ENCODE measurements around the gene CTDP1.

The CTDP1 gene

GRCh38 chr18:79733135-79733701 lies 53.6 kb downstream of the CTDP1 start:
- Histone ChIP-seq H2AK5ac (ENCODE audit: low read length) (no peak overlapping the region), H4K5ac (ENCODE audit: low read length) (no peak overlapping the region), H3K4me1 (ENCODE audit: control insufficient read depth, low read depth, low read length) (no peaks in the 10 kb centered on the region), H2BK5ac (ENCODE audit: low read length) (no peak overlapping the region), H3K23ac (ENCODE audit: low read length) (no peak overlapping the region), H3K9ac (ENCODE audit: low read length) (no peak overlapping the region), H3K79me2 (ENCODE audit: control insufficient read depth, insufficient read depth, low read length) (no peaks in the 10 kb centered on the region), H2BK120ac (ENCODE audit: low read depth, low read length) (no peak overlapping the region), H3K56ac (ENCODE audit: low read length) (no peak overlapping the region), H3K36me3 (ENCODE audit: control insufficient read depth, insufficient read depth, low read length) (peaks cover 13% of the 10 kb centered on the region), H3K4me2 (ENCODE audit: low read length) (no peak overlapping the region), H2BK15ac (replicated peaks; ENCODE audit: low read depth) (no peak overlapping the region), H4K8ac (ENCODE audit: low read depth, low read length) (no peak overlapping the region), H3K4ac (ENCODE audit: low read depth, low read length) (no peak overlapping the region), H3K4me3 (ENCODE audit: low read length) (no peak overlapping the region), H3K79me1 (ENCODE audit: low read length) (no peaks in the 10 kb centered on the region), H3K18ac (ENCODE audit: low read length) (no peak overlapping the region), H3K27ac (ENCODE audit: low read depth, low read length) (no peak overlapping the region), H3K27me3 (ENCODE audit: insufficient read depth, low read length, poor library complexity) (no peaks in the 10 kb centered on the region)
- no CpG with 5 or more reads among the region's 38 CpGs for WGBS (ENCODE audit: extremely low coverage, insufficient coverage, low lambda C conversion rate)
- no peak for DNase-seq

GRCh38 chr18:79733986-79734770 lies 54.6 kb downstream of the CTDP1 start:
- no peak overlapping the region for H2AK5ac ChIP-seq (ENCODE audit: low read length)
- no peak overlapping the region for H3K27ac ChIP-seq (ENCODE audit: low read depth, low read length)
- no peak overlapping the region for H3K18ac ChIP-seq (ENCODE audit: low read length)
- no peak overlapping the region for H2BK120ac ChIP-seq (ENCODE audit: low read depth, low read length)
- no peaks in the 10 kb centered on the region for H3K4me1 ChIP-seq (ENCODE audit: control insufficient read depth, low read depth, low read length)
- no peak overlapping the region for H3K9ac ChIP-seq (ENCODE audit: low read length)
- no peak overlapping the region for H4K5ac ChIP-seq (ENCODE audit: low read length)
- no peaks in the 10 kb centered on the region for H3K79me1 ChIP-seq (ENCODE audit: low read length)
- no peaks in the 10 kb centered on the region for H3K27me3 ChIP-seq (ENCODE audit: insufficient read depth, low read length, poor library complexity)
- no peak overlapping the region for H3K4me2 ChIP-seq (ENCODE audit: low read length)
- H3K23ac ChIP-seq (ENCODE audit: low read length) = no peak overlapping the region
- H4K8ac ChIP-seq (ENCODE audit: low read depth, low read length) = no peak overlapping the region
- no peak for DNase-seq
- H3K4ac ChIP-seq (ENCODE audit: low read depth, low read length) = no peak overlapping the region
- no peaks in the 10 kb centered on the region for H3K79me2 ChIP-seq (ENCODE audit: control insufficient read depth, insufficient read depth, low read length)
- WGBS (ENCODE audit: extremely low coverage, insufficient coverage, low lambda C conversion rate) = no CpG with 5 or more reads among the region's 33 CpGs
- peaks cover 10% of the 10 kb centered on the region for H3K36me3 ChIP-seq (ENCODE audit: control insufficient read depth, insufficient read depth, low read length)
- H3K56ac ChIP-seq (ENCODE audit: low read length) = no peak overlapping the region
- no peak overlapping the region for H2BK15ac ChIP-seq (replicated peaks; ENCODE audit: low read depth)
- H3K4me3 ChIP-seq (ENCODE audit: low read length) = no peak overlapping the region
- no peak overlapping the region for H2BK5ac ChIP-seq (ENCODE audit: low read length)

- H3K4me2 ChIP-seq (ENCODE audit: low read length) = no peak overlapping the region
- H3K56ac ChIP-seq (ENCODE audit: low read length) = no peak overlapping the region
- no peaks in the 10 kb centered on the region for H3K79me1 ChIP-seq (ENCODE audit: low read length)
- H3K4ac ChIP-seq (ENCODE audit: low read depth, low read length) = no peak overlapping the region
- DNase-seq = no peak
- H4K8ac ChIP-seq (ENCODE audit: low read depth, low read length) = no peak overlapping the region
- peaks cover 8% of the 10 kb centered on the region for H3K36me3 ChIP-seq (ENCODE audit: control insufficient read depth, insufficient read depth, low read length)
- no peak overlapping the region for H3K23ac ChIP-seq (ENCODE audit: low read length)
- no CpG with 5 or more reads among the region's 63 CpGs for WGBS (ENCODE audit: extremely low coverage, insufficient coverage, low lambda C conversion rate)
- H2AK5ac ChIP-seq (ENCODE audit: low read length) = no peak overlapping the region
- H4K5ac ChIP-seq (ENCODE audit: low read length) = no peak overlapping the region
- no peak overlapping the region for H3K27ac ChIP-seq (ENCODE audit: low read depth, low read length)
- H2BK120ac ChIP-seq (ENCODE audit: low read depth, low read length) = no peak overlapping the region
- H3K9ac ChIP-seq (ENCODE audit: low read length) = no peak overlapping the region
- no peak overlapping the region for H2BK5ac ChIP-seq (ENCODE audit: low read length)
- H3K4me1 ChIP-seq (ENCODE audit: control insufficient read depth, low read depth, low read length) = no peaks in the 10 kb centered on the region
- no peaks in the 10 kb centered on the region for H3K79me2 ChIP-seq (ENCODE audit: control insufficient read depth, insufficient read depth, low read length)
- no peak overlapping the region for H3K4me3 ChIP-seq (ENCODE audit: low read length)
- H2BK15ac ChIP-seq (replicated peaks; ENCODE audit: low read depth) = no peak overlapping the region
- no peaks in the 10 kb centered on the region for H3K27me3 ChIP-seq (ENCODE audit: insufficient read depth, low read length, poor library complexity)
- H3K18ac ChIP-seq (ENCODE audit: low read length) = no peak overlapping the region
Measured at GRCh38 chr18:79735071-79735980, 55.7 kb downstream of the CTDP1 start.

- H3K9ac ChIP-seq (ENCODE audit: low read length) = no peak overlapping the region
- H2BK120ac ChIP-seq (ENCODE audit: low read depth, low read length) = no peak overlapping the region
- no peaks in the 10 kb centered on the region for H3K4me1 ChIP-seq (ENCODE audit: control insufficient read depth, low read depth, low read length)
- DNase-seq = no peak
- H2BK5ac ChIP-seq (ENCODE audit: low read length) = no peak overlapping the region
- no peak overlapping the region for H3K4me2 ChIP-seq (ENCODE audit: low read length)
- H3K79me2 ChIP-seq (ENCODE audit: control insufficient read depth, insufficient read depth, low read length) = no peaks in the 10 kb centered on the region
- H3K23ac ChIP-seq (ENCODE audit: low read length) = no peak overlapping the region
- H4K5ac ChIP-seq (ENCODE audit: low read length) = no peak overlapping the region
- H3K18ac ChIP-seq (ENCODE audit: low read length) = no peak overlapping the region
- H3K79me1 ChIP-seq (ENCODE audit: low read length) = no peaks in the 10 kb centered on the region
- H3K4ac ChIP-seq (ENCODE audit: low read depth, low read length) = no peak overlapping the region
- H3K36me3 ChIP-seq (ENCODE audit: control insufficient read depth, insufficient read depth, low read length) = peaks cover 7% of the 10 kb centered on the region
- H3K27ac ChIP-seq (ENCODE audit: low read depth, low read length) = no peak overlapping the region
- WGBS (ENCODE audit: extremely low coverage, insufficient coverage, low lambda C conversion rate) = no CpG with 5 or more reads among the region's 25 CpGs
- no peak overlapping the region for H3K56ac ChIP-seq (ENCODE audit: low read length)
- H3K27me3 ChIP-seq (ENCODE audit: insufficient read depth, low read length, poor library complexity) = no peaks in the 10 kb centered on the region
- H4K8ac ChIP-seq (ENCODE audit: low read depth, low read length) = no peak overlapping the region
- no peak overlapping the region for H3K4me3 ChIP-seq (ENCODE audit: low read length)
- no peak overlapping the region for H2AK5ac ChIP-seq (ENCODE audit: low read length)
- no peak overlapping the region for H2BK15ac ChIP-seq (replicated peaks; ENCODE audit: low read depth)
Measured at GRCh38 chr18:79736230-79736629, 56.6 kb downstream of the CTDP1 start.

GRCh38 chr18:79736846-79737245 lies 57.2 kb downstream of the CTDP1 start:
- Histone ChIP-seq H3K4me2 (ENCODE audit: low read length) (no peak overlapping the region), H3K23ac (ENCODE audit: low read length) (no peak overlapping the region), H3K56ac (ENCODE audit: low read length) (no peak overlapping the region), H3K4ac (ENCODE audit: low read depth, low read length) (no peak overlapping the region), H2BK120ac (ENCODE audit: low read depth, low read length) (no peak overlapping the region), H4K8ac (ENCODE audit: low read depth, low read length) (no peak overlapping the region), H3K9ac (ENCODE audit: low read length) (no peak overlapping the region), H3K27me3 (ENCODE audit: insufficient read depth, low read length, poor library complexity) (no peaks in the 10 kb centered on the region), H3K4me3 (ENCODE audit: low read length) (no peak overlapping the region), H3K4me1 (ENCODE audit: control insufficient read depth, low read depth, low read length) (no peaks in the 10 kb centered on the region), H3K36me3 (ENCODE audit: control insufficient read depth, insufficient read depth, low read length) (peaks cover 4% of the 10 kb centered on the region), H4K5ac (ENCODE audit: low read length) (no peak overlapping the region), H3K79me1 (ENCODE audit: low read length) (no peaks in the 10 kb centered on the region), H2BK15ac (replicated peaks; ENCODE audit: low read depth) (no peak overlapping the region), H2AK5ac (ENCODE audit: low read length) (no peak overlapping the region), H3K79me2 (ENCODE audit: control insufficient read depth, insufficient read depth, low read length) (no peaks in the 10 kb centered on the region), H3K27ac (ENCODE audit: low read depth, low read length) (no peak overlapping the region), H3K18ac (ENCODE audit: low read length) (no peak overlapping the region), H2BK5ac (ENCODE audit: low read length) (no peak overlapping the region)
- DNase-seq = no peak
- no CpG with 5 or more reads among the region's 24 CpGs for WGBS (ENCODE audit: extremely low coverage, insufficient coverage, low lambda C conversion rate)
